Left forelimb (tissue), 1 donor: ENCODE measurements around the gene NGF.
"Not testable (repeated sequence)": the region's sequence is repeated elsewhere in the genome, so short reads cannot be mapped to it uniquely, and the experiment has no call there.

Experiments
- DNase-seq: peaks from one replicate; pipeline ENCODE4 v3.0.0-alpha.2; 2018; ENCODE audit warnings: low spot score

Gene NGF

GRCh38 chr1:115332813-115333608 lies 5.0 kb downstream of the NGF start:
- DNase-seq: no peak

- DNase-seq: no peak
Observed at GRCh38 chr1:115331558-115332331, 6.3 kb downstream of the NGF start.

DNA sequence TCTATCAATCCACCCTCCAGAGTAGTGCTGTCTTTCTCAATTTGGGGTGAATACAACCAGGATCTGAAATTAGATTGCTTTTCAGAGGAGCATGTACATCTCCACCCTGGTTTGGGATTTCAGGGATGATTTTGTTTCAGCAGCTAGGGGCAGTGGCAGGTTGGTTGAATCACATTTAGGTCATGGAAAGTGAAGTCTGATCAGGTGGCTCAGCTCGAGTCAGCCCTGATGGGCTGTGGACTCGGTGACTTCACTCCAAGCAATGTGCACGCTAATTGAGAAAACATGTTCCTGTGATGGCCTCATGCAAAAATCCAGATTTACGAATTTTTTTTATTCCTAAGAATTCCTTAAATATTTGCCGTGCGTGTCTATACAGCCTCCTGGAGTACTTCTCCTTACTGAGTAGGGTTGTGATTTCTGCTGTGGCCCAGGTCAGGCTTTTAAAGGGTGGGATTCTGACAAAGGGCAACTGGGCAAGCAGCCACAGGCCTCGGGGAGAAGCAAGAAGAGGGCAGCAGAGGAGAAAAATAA lies 7.5 kb downstream of the NGF start:
- DNase-seq: no peak

DNA sequence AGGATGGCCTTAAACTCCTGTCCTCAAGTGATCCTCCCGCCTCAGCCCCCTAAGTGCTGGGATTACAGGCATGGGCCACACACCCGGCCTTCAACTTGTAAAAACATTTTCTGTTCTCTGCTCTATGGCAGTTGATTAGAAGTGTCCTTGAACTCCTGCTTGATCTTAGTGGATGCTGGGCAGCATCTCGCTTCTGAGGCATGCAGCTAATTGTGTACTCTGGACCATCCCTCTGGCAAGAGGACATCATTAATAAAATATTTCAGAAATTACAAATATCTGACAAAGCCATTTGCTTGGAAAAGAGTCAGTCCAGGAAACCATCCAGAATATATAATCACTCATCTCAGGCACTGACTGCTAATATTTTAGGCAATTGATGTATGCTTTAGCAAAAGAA lies 8.1 kb downstream of the NGF start:
- no peak for DNase-seq

GRCh38 chr1:115327270-115327669 lies 10.8 kb downstream of the NGF start:
- no peak for DNase-seq

- DNase-seq: no peak
Observed at GRCh38 chr1:115326419-115326818, 11.6 kb downstream of the NGF start.

DNA sequence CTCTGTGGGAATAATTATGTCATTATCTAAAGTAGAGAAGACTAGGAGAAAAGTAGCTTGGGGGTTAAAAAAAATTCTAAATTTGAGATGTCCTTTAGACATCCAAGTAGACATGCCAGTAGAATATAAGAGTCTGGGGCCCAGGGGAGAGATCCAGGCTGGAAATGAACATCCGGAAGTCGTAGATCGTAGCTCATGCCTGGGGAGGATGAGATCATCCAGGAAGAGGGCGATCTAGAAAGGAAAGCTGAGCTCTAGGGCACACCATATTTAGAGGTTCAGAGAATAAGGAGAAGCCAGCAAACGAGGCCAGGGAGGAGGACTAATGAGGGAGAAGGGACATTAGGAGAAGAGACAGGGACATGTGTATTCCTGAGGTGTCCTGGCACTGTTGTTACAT lies 12.2 kb downstream of the NGF start:
- no peak for DNase-seq

- no peak for DNase-seq
Observed at GRCh38 chr1:115324649-115325420, 13.2 kb downstream of the NGF start.

DNA sequence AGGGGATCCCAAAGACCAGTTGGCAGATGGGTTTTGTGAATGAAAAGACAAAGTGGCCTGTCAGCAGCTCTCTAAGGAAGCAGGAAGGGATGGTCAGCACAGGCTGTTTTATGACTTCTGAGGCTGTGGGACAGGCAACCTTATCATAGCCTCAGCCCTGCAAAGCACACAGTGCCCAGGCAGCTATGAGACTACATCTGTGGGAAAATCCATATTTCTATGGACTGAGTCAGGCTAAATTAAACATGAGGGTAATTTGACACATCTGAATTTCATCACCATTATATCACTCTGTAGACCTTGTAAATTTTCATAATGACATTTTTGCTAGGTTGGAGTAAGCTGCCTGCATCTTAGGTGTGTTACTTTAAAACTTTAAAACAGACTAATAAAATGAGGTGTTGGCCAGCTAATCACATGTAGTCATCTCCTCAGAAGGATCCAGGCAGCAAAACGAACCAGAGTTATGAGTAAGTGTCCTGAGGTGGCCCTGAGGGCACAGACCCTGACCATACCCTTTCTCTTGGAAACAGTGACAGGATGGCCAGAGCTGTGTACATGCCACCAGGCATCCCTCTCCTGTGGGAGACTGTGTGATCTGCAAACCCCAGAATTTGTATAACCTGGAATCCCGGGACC lies 14.6 kb downstream of the NGF start:
- no peak for DNase-seq

GRCh38 chr1:115322631-115323030 lies 15.4 kb downstream of the NGF start:
- DNase-seq: no peak

- DNase-seq: no peak
Observed at GRCh38 chr1:115320377-115320776, 17.7 kb downstream of the NGF start.

DNA sequence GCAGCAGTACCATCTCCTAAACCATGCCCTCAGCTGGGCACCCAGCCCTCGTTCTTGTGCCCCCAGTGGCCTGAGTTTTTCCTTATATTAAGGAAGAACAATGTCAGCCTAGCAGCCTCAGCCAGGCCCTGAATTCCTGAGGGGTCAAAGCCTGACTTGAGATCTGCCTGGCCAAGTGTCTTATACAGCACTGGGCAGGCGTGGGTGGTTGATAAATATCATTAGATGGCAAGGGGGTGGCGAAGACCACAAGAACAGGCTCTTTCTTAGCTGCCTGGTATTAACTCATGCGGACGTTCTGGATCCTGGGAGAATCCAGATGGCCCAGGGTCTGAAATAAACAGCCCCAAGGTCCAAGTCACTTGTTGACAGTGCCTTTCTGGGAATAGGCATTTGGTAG lies 18.3 kb downstream of the NGF start:
- DNase-seq: no peak

DNA sequence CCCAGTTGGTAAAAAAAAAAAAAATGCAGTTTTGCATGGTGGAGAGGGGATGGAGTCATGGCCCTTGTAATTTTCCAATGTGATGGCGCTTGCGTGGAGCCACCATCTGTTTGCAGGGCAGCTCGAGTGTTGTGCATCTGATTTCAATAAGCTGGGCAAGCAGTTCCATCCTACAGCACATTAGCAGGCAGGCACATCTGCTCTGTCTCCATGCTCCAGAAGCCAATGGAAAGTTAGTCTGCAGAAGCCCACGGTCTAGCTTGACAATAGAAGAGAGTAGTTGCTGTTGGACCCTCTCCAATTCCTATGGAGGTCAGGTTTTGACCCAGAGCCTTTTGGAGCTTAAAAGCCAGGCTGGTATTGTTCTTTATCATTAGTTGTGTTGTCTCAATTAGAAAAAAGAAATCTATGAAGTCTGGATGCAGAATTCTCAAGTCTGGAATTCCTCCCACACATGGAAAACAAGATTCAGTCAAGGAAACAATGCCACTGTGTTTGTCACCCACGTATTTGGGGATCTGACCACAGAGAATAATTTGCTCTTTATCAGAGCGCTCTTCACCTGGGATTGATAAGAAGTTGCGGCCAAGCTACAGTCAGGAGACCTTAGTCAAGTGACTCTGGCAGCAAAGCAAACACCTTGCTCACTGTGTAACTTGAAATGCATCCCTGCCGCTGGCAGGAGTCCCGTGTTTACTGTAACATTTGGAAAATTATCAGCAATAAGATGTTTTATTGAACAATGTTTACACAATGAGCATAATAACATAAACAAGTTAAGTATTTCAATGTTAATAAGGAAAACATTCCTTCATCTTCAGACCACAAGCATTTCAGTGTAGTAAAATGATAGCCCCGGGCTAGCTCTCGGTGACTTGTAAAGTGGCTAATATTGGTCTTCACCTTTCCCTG lies 20.7 kb downstream of the NGF start:
- DNase-seq: no peak

GRCh38 chr1:115314765-115315164 lies 23.3 kb downstream of the NGF start:
- no peak for DNase-seq

DNA sequence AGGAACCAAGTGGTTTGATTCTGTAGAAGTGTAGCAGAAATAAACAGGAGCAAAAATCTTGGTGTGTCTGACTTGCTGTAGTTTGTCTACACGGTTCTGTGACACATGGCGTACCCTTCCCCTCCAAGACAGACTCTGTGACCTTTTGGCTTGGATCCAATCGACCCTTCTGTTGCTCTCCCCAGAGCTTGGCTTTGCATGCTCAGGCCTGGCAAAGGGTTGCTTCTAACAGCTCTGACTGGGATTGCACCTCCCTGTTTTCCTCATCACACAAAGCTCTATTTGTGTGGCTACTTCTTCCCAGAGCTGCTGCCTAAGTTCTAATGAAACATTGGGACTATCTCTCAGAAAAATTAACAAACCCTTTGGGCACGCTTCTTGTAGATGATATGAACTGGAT lies 24.0 kb downstream of the NGF start:
- no peak for DNase-seq

DNA sequence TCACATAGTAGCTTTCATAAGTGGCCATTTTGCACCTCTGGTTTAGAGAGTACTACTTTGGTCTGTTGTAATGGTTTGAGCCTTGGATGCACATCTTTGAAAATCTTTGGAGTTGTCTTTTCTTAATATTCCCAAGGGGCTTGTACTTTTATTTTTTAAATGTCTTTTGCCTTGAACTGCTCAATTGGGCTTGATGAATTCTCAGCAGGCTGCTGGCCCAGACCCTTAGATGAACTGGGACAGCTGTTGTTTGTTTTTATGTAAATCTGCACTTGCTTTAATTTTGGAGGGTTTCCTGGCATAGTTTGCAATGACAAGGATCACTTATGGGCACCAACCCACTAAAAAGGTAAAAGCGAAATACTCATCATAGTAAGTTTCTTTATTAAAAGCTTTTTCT lies 24.9 kb downstream of the NGF start:
- DNase-seq: no peak

GRCh38 chr1:115312742-115313141 lies 25.3 kb downstream of the NGF start:
- DNase-seq: no peak

- DNase-seq: no peak
Observed at GRCh38 chr1:115311474-115311989, 26.5 kb downstream of the NGF start.

- no peak for DNase-seq
Observed at GRCh38 chr1:115310581-115311473, 27.2 kb downstream of the NGF start.

DNA sequence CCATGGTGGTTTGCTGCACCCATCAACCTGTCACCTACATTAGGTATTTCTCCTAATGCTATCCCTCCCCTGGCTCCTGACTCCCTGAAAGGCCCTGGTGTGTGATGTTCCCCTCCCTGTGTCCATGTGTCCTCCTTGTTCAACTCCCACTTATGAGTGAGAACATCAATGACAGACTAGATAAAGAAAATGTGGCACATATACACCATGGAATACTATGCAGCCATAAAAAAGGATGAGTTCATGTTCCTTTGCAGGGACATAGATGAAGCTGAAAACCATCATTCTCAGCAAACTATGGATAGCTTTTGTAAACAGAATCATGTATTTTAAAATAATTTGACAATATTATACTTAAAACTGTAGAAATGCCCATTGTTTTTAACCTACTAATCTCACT lies 28.5 kb downstream of the NGF start:
- not testable (repeated sequence) for DNase-seq
